ENCODE measurements around the gene CPLX1. TPM values are rescaled to one million over a fixed set of nuclear protein-coding genes. Genes with fewer than 3 reads are reported as not detected.
"Not testable (repeated sequence)": the region's sequence is repeated elsewhere in the genome, so short reads cannot be mapped to it uniquely, and the experiment has no call there.

Gene CPLX1
- total RNA-seq, 5 donors from 2014 or later (not counting 1 experiment from before 2014, with no cell fraction given): 0.73 to 2.6 (median 1.2) TPM

DNA sequence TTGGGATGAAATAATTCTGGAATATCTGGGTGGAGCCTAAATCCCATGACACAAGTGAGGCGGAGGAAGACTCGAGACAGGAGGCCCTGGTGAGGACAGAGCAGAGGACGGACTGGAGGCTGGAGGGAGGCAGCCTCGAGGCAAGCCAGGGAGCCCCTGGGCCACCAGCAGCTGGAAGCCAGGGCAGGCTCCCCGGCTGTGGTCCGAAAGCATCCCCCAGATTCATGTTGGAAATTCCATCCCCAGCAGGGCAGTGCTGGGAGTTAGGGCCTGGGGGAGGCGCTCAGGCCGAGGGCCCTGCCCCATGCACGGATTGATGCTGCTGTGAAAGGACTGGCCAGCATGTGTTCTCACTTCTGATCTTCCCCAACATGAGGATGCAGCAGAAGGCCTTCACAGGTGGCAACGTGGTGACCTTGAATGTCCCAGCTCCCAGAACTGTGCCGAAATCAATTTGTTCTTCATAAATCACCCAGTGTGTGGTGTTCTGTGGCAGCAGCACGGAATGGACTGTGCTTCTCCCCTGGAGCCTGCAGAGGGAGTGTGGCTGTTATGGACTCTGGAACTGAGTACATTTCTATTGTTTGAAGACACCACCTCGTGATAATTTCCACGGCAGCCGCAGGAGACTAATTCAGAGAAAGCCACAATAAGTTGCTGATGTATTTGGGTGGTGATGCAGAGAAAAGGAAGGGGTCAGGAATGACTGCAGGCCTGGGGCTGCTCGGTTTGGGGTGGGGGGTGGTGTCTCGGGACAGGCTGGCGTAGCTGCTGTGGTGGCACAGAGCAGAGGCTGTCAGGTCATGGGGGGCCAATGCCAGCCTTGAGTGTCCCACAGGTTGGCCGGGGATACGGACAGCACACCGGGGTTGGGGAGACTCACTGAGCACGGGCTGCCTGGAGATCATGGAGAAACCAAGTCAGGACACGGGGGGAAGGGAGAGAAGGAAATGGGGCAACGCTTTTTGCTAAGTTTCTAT is 63.4 kb downstream of the CPLX1 start:
- CTCF ChIA-PET: no interaction called here
- H3K4me3 Mint-ChIP-seq: no peak overlapping the region

DNA sequence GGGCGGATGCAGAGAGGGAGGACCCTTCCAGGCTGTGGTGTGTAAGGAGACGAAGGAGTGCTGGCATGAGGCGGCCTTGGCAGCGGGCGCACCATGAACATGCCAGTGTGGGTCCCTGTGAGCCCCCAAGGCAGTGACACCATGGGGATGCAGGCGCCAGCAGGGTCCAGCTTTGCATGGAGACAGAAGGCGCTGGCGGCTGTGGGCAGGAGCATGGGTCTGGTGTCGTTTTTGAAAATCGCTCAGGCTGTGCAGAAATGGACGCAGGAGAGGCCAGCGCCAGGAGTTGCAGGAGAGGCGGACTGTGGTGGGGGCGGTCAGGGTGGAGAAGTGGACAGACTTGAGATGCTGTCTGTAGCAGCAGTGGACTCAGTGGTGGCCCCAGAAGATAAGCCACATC is 64.2 kb downstream of the CPLX1 start:
- H3K4me3 Mint-ChIP-seq: no peak overlapping the region
- no peaks in the 10 kb centered on the region for H3K9me3 ChIP-seq
- H3K4me1 Mint-ChIP-seq: peaks cover 10 to 36% (median 35%) of the 10 kb centered on the region in 3 donors
- no peak for ATAC-seq (replicated peaks in 1 of 4)
- no peaks in the 10 kb centered on the region for H3K27me3 Mint-ChIP-seq
- peak overlapping the region; percentile 44 to 57 for H3K27ac Mint-ChIP-seq
- no peak for DNase-seq
- POLR2A ChIA-PET: no interaction called here
- H3K36me3 Mint-ChIP-seq: peaks cover 50% of the 10 kb centered on the region
- H3K27ac ChIP-seq (ENCODE audit: low read length): no peak overlapping the region
- H3K9me3 Mint-ChIP-seq: no peaks in the 10 kb centered on the region
- 98% methylated on average over 5 of the region's 14 CpGs for WGBS (ENCODE audit: insufficient coverage)
- peaks cover 16 to 21% of the 10 kb centered on the region in 2 donors for H3K36me3 ChIP-seq (ENCODE audit: control insufficient read depth in 2 of 2, extremely low read depth in 1 of 2, insufficient read depth in 1 of 2, low read length in 1 of 2)
- H3K27me3 ChIP-seq (replicated peaks in 1 of 2; ENCODE audit: control insufficient read depth in 2 of 2, extremely low read depth in 1 of 2, insufficient read depth in 2 of 2, low read length in 1 of 2): no peaks in the 10 kb centered on the region
- CTCF ChIA-PET: no interaction called here
- no peak overlapping the region for H3K4me3 ChIP-seq (ENCODE audit: control insufficient read depth in 1 of 2, extremely low read depth in 1 of 2, low read length in 1 of 2)
- peaks cover 0 to 11% of the 10 kb centered on the region in 2 experiments for H3K4me1 ChIP-seq (ENCODE audit: control insufficient read depth in 1 of 2, extremely low read depth in 1 of 2, insufficient read depth in 2 of 2, low read length in 2 of 2)

More for the DNA sequence above, 63.4 kb downstream of the CPLX1 start:
- Histone ChIP-seq H3K36me3 (ENCODE audit: control insufficient read depth in 2 of 2, extremely low read depth in 1 of 2, insufficient read depth in 1 of 2, low read length in 1 of 2) (peaks cover 21% of the 10 kb centered on the region in 2 donors), H3K27me3 (replicated peaks in 1 of 2; ENCODE audit: control insufficient read depth in 2 of 2, extremely low read depth in 1 of 2, insufficient read depth in 2 of 2, low read length in 1 of 2) (no peaks in the 10 kb centered on the region), H3K4me1 (ENCODE audit: control insufficient read depth in 1 of 2, extremely low read depth in 1 of 2, insufficient read depth in 2 of 2, low read length in 2 of 2) (peaks cover 0 to 11% of the 10 kb centered on the region in 2 experiments), H3K27ac (ENCODE audit: low read length) (no peak overlapping the region), H3K4me3 (ENCODE audit: control insufficient read depth in 1 of 2, extremely low read depth in 1 of 2, low read length in 1 of 2) (no peak overlapping the region), H3K9me3 (no peaks in the 10 kb centered on the region)
- WGBS (ENCODE audit: insufficient coverage): 92% methylated on average over 21 of the region's 24 CpGs
- H3K27me3 Mint-ChIP-seq: no peaks in the 10 kb centered on the region
- POLR2A ChIA-PET: interaction anchor here in 1 of 2 donors (0.5 kb wide), 1 partner anchor 96 kb away, joined by 6 read pairs; no protein-coding TSS in a partner anchor
- DNase-seq: no peak
- H3K36me3 Mint-ChIP-seq: peaks cover 52% of the 10 kb centered on the region
- peaks cover 10 to 36% (median 35%) of the 10 kb centered on the region in 3 donors for H3K4me1 Mint-ChIP-seq
- no peaks in the 10 kb centered on the region for H3K9me3 Mint-ChIP-seq
- H3K27ac Mint-ChIP-seq: peak overlapping the region in 1 of 2 donors; percentile 49
- no peak for ATAC-seq (replicated peaks in 1 of 4)

DNA sequence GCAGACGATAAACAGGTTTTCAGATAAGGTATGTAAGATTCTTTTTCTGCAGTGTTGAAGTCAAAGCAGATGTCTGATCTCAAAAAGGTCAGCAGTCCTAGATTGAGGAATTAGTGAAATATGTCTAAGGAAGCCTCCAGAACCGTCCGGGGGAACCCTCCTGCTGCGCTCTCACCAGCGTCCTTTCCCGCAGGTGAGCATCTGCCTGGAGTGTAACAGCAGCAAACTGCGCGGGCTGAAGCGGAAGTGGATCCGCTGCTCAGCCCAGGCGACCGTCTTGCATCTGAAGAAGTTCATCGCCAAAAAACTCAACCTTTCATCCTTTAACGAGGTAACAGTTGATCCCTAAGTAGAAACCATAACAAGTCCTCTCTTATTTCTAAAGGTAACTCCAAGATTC is 64.8 kb downstream of the CPLX1 start:
- Mint-ChIP-seq H3K36me3 (peaks cover 45% of the 10 kb centered on the region), H3K27ac (peak overlapping the region in 1 of 2 donors; percentile 57), H3K9me3 (no peaks in the 10 kb centered on the region), H3K27me3 (no peaks in the 10 kb centered on the region), H3K4me3 (no peak overlapping the region), H3K4me1 (peaks cover 10 to 36% (median 35%) of the 10 kb centered on the region in 3 donors)
- Histone ChIP-seq H3K27me3 (replicated peaks in 1 of 2; ENCODE audit: control insufficient read depth in 2 of 2, extremely low read depth in 1 of 2, insufficient read depth in 2 of 2, low read length in 1 of 2) (no peaks in the 10 kb centered on the region), H3K36me3 (ENCODE audit: control insufficient read depth in 2 of 2, extremely low read depth in 1 of 2, insufficient read depth in 1 of 2, low read length in 1 of 2) (peaks cover 16 to 21% of the 10 kb centered on the region in 2 donors), H3K27ac (ENCODE audit: low read length) (no peak overlapping the region), H3K4me3 (ENCODE audit: control insufficient read depth in 1 of 2, extremely low read depth in 1 of 2, low read length in 1 of 2) (no peak overlapping the region), H3K4me1 (ENCODE audit: control insufficient read depth in 1 of 2, extremely low read depth in 1 of 2, insufficient read depth in 2 of 2, low read length in 2 of 2) (peaks cover 0 to 11% of the 10 kb centered on the region in 2 experiments), H3K9me3 (no peaks in the 10 kb centered on the region)
- no peak for ATAC-seq (replicated peaks in 1 of 4)
- no peak for DNase-seq
- CTCF ChIA-PET: no interaction called here
- POLR2A ChIA-PET: no interaction called here
- 96% methylated on average over 13 of the region's 14 CpGs for WGBS (ENCODE audit: insufficient coverage)

- H3K4me1 Mint-ChIP-seq: peaks cover 10 to 36% (median 35%) of the 10 kb centered on the region in 3 donors
- no peak overlapping the region for H3K4me3 Mint-ChIP-seq
- H3K9me3 ChIP-seq: no peaks in the 10 kb centered on the region
- no peak overlapping the region for H3K27ac Mint-ChIP-seq
- ChIA-PET POLR2A (no interaction called here), CTCF (no interaction called here)
- H3K27me3 ChIP-seq (replicated peaks in 1 of 2; ENCODE audit: control insufficient read depth in 2 of 2, extremely low read depth in 1 of 2, insufficient read depth in 2 of 2, low read length in 1 of 2): no peaks in the 10 kb centered on the region
- no peak overlapping the region for H3K27ac ChIP-seq (ENCODE audit: low read length)
- H3K4me3 ChIP-seq (ENCODE audit: control insufficient read depth in 1 of 2, extremely low read depth in 1 of 2, low read length in 1 of 2): no peak overlapping the region
- 100% methylated on average over 13 of the region's 21 CpGs for WGBS (ENCODE audit: insufficient coverage)
- H3K27me3 Mint-ChIP-seq: no peaks in the 10 kb centered on the region
- no peaks in the 10 kb centered on the region for H3K9me3 Mint-ChIP-seq
- H3K36me3 Mint-ChIP-seq: peaks cover 42% of the 10 kb centered on the region
- no peak for ATAC-seq (replicated peaks in 1 of 4)
- H3K4me1 ChIP-seq (ENCODE audit: control insufficient read depth in 1 of 2, extremely low read depth in 1 of 2, insufficient read depth in 2 of 2, low read length in 2 of 2): peaks cover 0 to 11% of the 10 kb centered on the region in 2 experiments
- peaks cover 14 to 17% of the 10 kb centered on the region in 2 donors for H3K36me3 ChIP-seq (ENCODE audit: control insufficient read depth in 2 of 2, extremely low read depth in 1 of 2, insufficient read depth in 1 of 2, low read length in 1 of 2)
- DNase-seq: no peak
Measured at GRCh38 chr4:760616-761015, 65.3 kb downstream of the CPLX1 start.

- DNase-seq; H3K4me3 Mint-ChIP-seq; H3K27ac Mint-ChIP-seq; H3K27me3 ChIP-seq (replicated peaks in 1 of 2; ENCODE audit: control insufficient read depth in 2 of 2, extremely low read depth in 1 of 2, insufficient read depth in 2 of 2, low read length in 1 of 2); H3K27ac ChIP-seq (ENCODE audit: low read length); H3K4me3 ChIP-seq (ENCODE audit: control insufficient read depth in 1 of 2, extremely low read depth in 1 of 2, low read length in 1 of 2); H3K9me3 Mint-ChIP-seq; ATAC-seq (replicated peaks in 1 of 4); POLR2A ChIA-PET; H3K9me3 ChIP-seq; H3K27me3 Mint-ChIP-seq; CTCF ChIA-PET: not testable (repeated sequence)
- H3K36me3 Mint-ChIP-seq: peaks cover 46% of the 10 kb centered on the region
- peaks cover 16 to 18% of the 10 kb centered on the region in 2 donors for H3K36me3 ChIP-seq (ENCODE audit: control insufficient read depth in 2 of 2, extremely low read depth in 1 of 2, insufficient read depth in 1 of 2, low read length in 1 of 2)
- H3K4me1 ChIP-seq (ENCODE audit: control insufficient read depth in 1 of 2, extremely low read depth in 1 of 2, insufficient read depth in 2 of 2, low read length in 2 of 2): peaks cover 0 to 11% of the 10 kb centered on the region in 2 experiments
- 98% methylated on average over 6 of the region's 24 CpGs for WGBS (ENCODE audit: insufficient coverage)
- peaks cover 10 to 35% (median 32%) of the 10 kb centered on the region in 3 donors for H3K4me1 Mint-ChIP-seq
Measured at GRCh38 chr4:759810-760209, 66.1 kb downstream of the CPLX1 start.

DNA sequence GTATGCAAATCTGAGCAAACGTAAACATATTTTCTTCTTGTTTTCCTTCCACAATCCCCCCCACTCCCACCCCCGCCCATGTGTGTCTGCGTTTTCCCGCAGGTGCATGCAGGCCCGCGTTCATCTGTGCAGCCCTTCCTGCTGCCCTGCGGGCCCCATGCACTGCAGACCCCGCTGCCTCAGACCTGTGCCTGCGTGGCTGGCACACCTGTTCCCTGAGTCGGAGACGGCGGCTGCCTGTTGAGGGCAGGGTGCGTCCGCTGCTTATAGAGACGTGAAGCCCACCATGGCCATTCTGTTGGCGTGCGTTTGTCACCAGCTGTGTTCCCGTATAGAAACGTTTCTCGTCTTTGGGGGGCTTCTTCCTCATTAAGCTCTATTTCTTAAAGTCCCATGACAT is 68.8 kb downstream of the CPLX1 start:
- H3K9me3 Mint-ChIP-seq: no peaks in the 10 kb centered on the region
- ATAC-seq (replicated peaks in 1 of 4): no peak
- Histone ChIP-seq H3K9me3 (no peaks in the 10 kb centered on the region), H3K27me3 (replicated peaks in 1 of 2; ENCODE audit: control insufficient read depth in 2 of 2, extremely low read depth in 1 of 2, insufficient read depth in 2 of 2, low read length in 1 of 2) (no peaks in the 10 kb centered on the region), H3K4me3 (ENCODE audit: control insufficient read depth in 1 of 2, extremely low read depth in 1 of 2, low read length in 1 of 2) (no peak overlapping the region), H3K36me3 (ENCODE audit: control insufficient read depth in 2 of 2, extremely low read depth in 1 of 2, insufficient read depth in 1 of 2, low read length in 1 of 2) (peaks cover 15 to 16% of the 10 kb centered on the region in 2 donors), H3K27ac (ENCODE audit: low read length) (no peak overlapping the region), H3K4me1 (ENCODE audit: control insufficient read depth in 1 of 2, extremely low read depth in 1 of 2, insufficient read depth in 2 of 2, low read length in 2 of 2) (peaks cover 0 to 7% of the 10 kb centered on the region in 2 experiments)
- WGBS (ENCODE audit: insufficient coverage): 97% methylated on average over 15 of the region's 20 CpGs
- ChIA-PET POLR2A (no interaction called here), CTCF (no interaction called here)
- no peak overlapping the region for H3K27ac Mint-ChIP-seq
- H3K27me3 Mint-ChIP-seq: no peaks in the 10 kb centered on the region
- DNase-seq: no peak
- H3K4me1 Mint-ChIP-seq: peaks cover 12 to 22% (median 14%) of the 10 kb centered on the region in 3 donors
- H3K36me3 Mint-ChIP-seq: peaks cover 30% of the 10 kb centered on the region
- H3K4me3 Mint-ChIP-seq: no peak overlapping the region

All from T-cell (primary cell).